ENCODE results near the gene CDT1.

Gene CDT1

DNA sequence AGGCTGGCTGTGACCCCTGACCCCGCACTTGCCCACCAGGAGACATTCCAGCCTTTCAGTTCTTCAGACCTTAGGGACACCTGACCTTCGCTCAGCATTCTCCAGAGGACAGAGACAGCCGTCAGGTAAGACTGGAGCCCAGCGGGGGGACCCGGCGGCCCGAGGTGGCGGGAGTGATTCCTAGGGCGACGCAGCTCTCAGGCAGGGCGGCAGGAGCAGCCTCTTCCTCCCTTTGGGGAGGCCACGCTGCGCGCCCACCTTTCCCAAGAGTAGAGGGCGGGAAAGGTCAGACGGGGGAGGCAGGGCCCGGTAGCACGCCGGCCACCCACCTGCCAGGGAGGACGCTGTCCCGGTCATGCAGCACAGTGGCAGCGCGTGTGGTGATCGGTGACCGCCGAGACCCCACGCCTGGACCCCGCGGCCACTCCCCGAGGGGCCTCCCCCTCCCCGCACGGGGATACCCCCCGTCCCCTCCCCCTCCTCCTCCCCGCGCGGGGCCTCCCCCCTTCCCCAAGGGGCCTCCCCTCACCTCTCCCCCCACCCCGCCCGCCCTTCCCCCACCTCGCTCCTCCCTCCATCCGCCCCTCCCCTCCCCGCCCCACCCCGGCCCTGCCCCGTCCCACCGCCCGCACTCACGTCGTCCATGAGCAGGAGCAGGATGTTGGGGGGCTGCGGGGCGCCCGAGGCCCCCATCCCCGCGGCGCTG lies 52.7 kb downstream of the CDT1 start:
- no peak for DNase-seq (ENCODE audit: low read depth in 2 of 2)

DNA sequence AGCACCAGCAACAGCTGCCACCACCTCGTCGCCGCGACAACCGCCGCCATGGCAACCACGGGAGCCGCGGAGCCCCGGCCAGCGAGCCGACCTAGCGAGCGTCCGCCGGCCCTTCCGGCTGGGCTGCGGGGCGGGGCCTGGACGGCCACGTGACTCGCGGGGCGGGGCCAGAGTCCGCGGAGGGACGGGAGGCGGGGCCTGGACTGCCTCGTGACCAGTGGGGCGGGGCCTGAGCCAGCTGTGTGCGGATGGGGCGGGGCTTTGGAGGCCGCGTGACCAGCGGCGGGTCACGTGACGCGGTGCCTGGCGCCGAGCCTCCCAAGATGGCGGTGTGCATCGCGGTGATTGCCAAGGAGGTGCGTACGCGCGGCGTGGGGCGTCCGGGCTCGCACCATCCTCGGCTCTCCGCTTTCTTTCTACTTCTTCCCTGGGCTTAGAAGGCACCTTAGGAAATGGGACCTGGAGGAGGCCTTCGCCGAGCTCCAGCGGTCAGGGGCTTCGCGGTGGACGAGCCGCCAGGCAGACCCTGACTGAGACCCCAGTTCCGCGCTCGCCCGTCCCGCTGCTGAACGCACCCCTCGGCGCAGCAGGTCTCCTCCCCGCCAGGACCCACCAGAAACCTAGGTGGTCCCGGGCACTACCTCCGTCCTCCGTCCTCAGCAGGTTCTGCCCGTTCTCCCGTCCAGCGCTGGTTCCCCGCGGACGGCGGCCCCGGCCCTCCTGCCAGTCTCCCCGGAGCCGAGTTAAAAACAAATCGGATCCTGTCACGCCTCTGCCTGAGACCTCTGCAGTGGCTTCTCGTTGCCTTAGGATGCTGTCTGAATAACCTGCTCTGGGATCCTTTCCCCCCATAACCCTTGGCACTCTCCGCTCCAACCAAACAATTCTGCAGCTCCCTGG lies 53.5 kb downstream of the CDT1 start, which contains the start of the genes GALNS and TRAPPC2L:
Gene GALNS, minus strand, starts transcription at position 120 of the 900 bp plus-strand sequence. Its CDS starts 70 bp downstream, at position 50.
Gene TRAPPC2L, plus strand, starts transcription at position 300 of the 900 bp plus-strand sequence. Its CDS starts 24 bp downstream, at position 324.
- peak; percentile 97 to 98 for DNase-seq (ENCODE audit: low read depth in 2 of 2)

DNA sequence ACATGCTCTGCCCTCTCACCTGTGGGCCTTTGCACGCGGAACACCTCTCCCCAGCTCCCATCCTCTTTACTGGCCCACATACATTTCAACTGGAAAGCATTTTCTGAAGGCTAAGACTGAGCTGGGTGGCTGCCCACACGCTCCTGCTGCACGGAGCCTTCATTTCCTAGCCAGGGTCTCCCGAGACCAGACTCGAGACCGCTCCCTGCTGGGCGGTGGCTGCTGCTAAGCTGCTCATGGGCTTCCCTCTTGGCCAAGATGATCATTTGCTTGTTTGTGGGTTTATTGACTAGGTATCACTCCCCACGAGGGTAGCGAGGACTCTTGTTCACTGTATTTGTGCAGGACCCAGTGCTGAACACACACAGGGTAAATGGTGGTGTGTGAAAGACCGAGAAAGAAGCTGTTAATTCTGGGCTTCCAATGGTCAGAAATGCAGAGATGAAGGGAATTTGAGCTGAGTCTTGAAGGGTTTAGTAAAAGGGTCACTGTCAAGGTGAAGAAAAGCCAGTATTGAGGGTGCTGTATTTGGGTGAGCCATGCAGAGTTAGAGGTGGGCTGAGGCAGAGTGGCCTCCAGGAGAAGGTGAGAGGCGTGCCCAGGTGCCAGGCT lies 54.2 kb downstream of the CDT1 start:
- peak; percentile 46 to 51 for DNase-seq (ENCODE audit: low read depth in 2 of 2)

Data from activated CD8-positive, alpha-beta memory T cell treated with anti-CD3 and anti-CD28 coated beads for 4 hours (primary cell).